NT2/D1 (cell line): ENCODE data around the gene TRIM14.

Experiments used
- SUZ12 ChIP-seq: IDR thresholded peaks from 2 replicates; pipeline ENCODE4 v1.6.1; 2011; ENCODE audit not compliant: insufficient read length, insufficient read depth; ENCODE audit errors: extremely low read depth
- YY1 ChIP-seq: IDR thresholded peaks from 2 replicates; pipeline ENCODE4 v1.6.1; 2011; ENCODE audit not compliant: insufficient read length, insufficient read depth
- ZNF274 ChIP-seq: IDR thresholded peaks from 2 replicates; pipeline ENCODE4 v1.6.1; 2011; ENCODE audit warnings: mild to moderate bottlenecking, low read depth, low read length

DNA sequence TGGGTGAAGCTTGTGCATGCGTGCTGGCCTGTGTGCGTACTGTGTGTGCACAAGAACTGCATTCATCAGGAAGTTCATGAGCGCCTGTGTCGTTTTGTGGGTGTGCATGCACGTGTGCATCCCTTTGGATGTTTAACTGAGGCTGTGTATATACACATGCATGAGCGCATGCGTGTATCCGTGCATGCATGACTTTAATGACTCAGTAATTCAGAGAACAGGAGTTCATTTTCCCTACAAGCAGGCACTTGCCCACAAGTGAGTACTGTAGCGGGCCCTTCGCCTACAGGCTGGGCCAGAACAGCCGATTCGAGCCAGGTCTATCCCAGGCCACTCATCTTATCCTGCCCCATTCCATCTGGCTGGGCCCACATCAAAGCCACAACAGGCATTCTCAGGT is 43.6 kb upstream of the TRIM14 start:
- TF ChIP-seq SUZ12, result no peak
- no peak for TF ChIP-seq ZNF274
- no peak for TF ChIP-seq YY1
